Transverse colon (tissue), 4 donors: ENCODE results near the gene ARPC5L. TPM values are rescaled to one million over a fixed set of nuclear protein-coding genes. Genes with fewer than 3 reads are reported as not detected.
A peak's percentile ranks its signal among the peaks of the same experiment; 100 is the strongest.

Experiments used
- DNase-seq: peaks from one replicate; pipeline ENCODE4 v3.0.0-alpha.2; 2019
- H3K27ac ChIP-seq, 4 donors: fragments of 200-600 bp; sonication (generic); 2 replicates each; pipeline ENCODE4 v1.5.1; 2016 to 2018; ENCODE audit warnings: inconsistent platforms in 4 of 4
- H3K27me3 ChIP-seq: fragments of 200-600 bp; sonication (generic); 2 replicates; pipeline ENCODE4 v1.5.1; 2017; ENCODE audit warnings: inconsistent platforms
- H3K36me3 ChIP-seq, 4 donors: fragments of 200-600 bp; sonication (generic); 2 replicates each; pipeline ENCODE4 v1.5.1; 2017 to 2019; ENCODE audit warnings: inconsistent platforms in 4 of 4
- H3K4me1 ChIP-seq, 4 donors: fragments of 200-600 bp; sonication (generic); 2 replicates each; pipeline ENCODE4 v1.5.1; 2017 to 2020; ENCODE audit warnings: inconsistent platforms in 4 of 4
- H3K4me3 ChIP-seq, 4 donors: fragments of 200-600 bp; sonication (generic); 1 replicate in 1 of 4; 2 replicates in 3 of 4; pipeline versions ENCODE4 v1.5.1 to v1.6.1; 2017 to 2019; ENCODE audit warnings: inconsistent platforms in 4 of 4
- H3K9me3 ChIP-seq, 2 donors: fragments of 200-600 bp; sonication (generic); 2 replicates each; pipeline ENCODE4 v1.5.1; 2017 to 2019; ENCODE audit warnings: inconsistent platforms in 2 of 2
- EP300 ChIP-seq: sonication (generic); formaldehyde crosslinking; IDR thresholded peaks from one replicate; pipeline ENCODE4 v1.6.1; 2017; ENCODE audit warnings: antibody characterized with exemption, low read depth
- POLR2A ChIP-seq: fragments of 450-650 bp; IDR thresholded peaks from one replicate; pipeline ENCODE4 v1.6.1; 2016; ENCODE audit warnings: antibody characterized with exemption, mild to moderate bottlenecking, moderate library complexity
- POLR2AphosphoS5 ChIP-seq, 3 donors: sonication (generic); formaldehyde crosslinking; IDR thresholded peaks; one replicate each; pipeline ENCODE4 v1.6.1; 2016; ENCODE audit warnings: antibody characterized with exemption in 3 of 3
- WGBS, 2 donors: methylation state at CpG; one replicate each; pipeline ENCODE4 v1.1.5; 2018; ENCODE audit warnings: low coverage in 1 of 2; 5-methylcytosine and 5-hydroxymethylcytosine counted together
- in situ Hi-C, 4 donors: fragments of 200-750 bp; cut with MboI; loops; one replicate each; pipeline versions ENCODE4 v1.15.0 to v1.15.1; 2017; ENCODE audit warnings: low sequenced_read_pairs in 3 of 4, low pct_ligation_motif_present in 1 of 4, low pct_unique_long_range_greater_than_20kb in 1 of 4
- intact Hi-C: fragments of 100-400 bp; cut with DNase I; formaldehyde crosslinking; loops from one replicate; pipeline ENCODE4 v1.15.1; 2023; ENCODE audit warnings: low total_unique reads
- total RNA-seq, 4 donors: library from RNA; depleted of rRNA; stranded (reverse); fragments of >200 nt; gene quantifications; one replicate each; pipeline ENCODE4 v1.1.0, GENCODE V29; 2016
- TF ChIP-seq, protein P1 (sequence below), 5 experiments: fragments of 200-600 bp in 3 of 5; fragments of 450-650 bp in 2 of 5; sonication (generic) in 3 of 5; IDR thresholded peaks; 1 replicate in 2 of 5; 2 replicates in 3 of 5; pipeline ENCODE4 v1.5.1; 2016 to 2017; ENCODE audit warnings: antibody characterized with exemption in 5 of 5, inconsistent platforms in 3 of 5, mild to moderate bottlenecking in 2 of 5, moderate library complexity in 1 of 5

ARPC5L gene
- total RNA-seq, 4 donors from 2014 or later: 9.8 to 37.0 (median 22.8) TPM

DNA sequence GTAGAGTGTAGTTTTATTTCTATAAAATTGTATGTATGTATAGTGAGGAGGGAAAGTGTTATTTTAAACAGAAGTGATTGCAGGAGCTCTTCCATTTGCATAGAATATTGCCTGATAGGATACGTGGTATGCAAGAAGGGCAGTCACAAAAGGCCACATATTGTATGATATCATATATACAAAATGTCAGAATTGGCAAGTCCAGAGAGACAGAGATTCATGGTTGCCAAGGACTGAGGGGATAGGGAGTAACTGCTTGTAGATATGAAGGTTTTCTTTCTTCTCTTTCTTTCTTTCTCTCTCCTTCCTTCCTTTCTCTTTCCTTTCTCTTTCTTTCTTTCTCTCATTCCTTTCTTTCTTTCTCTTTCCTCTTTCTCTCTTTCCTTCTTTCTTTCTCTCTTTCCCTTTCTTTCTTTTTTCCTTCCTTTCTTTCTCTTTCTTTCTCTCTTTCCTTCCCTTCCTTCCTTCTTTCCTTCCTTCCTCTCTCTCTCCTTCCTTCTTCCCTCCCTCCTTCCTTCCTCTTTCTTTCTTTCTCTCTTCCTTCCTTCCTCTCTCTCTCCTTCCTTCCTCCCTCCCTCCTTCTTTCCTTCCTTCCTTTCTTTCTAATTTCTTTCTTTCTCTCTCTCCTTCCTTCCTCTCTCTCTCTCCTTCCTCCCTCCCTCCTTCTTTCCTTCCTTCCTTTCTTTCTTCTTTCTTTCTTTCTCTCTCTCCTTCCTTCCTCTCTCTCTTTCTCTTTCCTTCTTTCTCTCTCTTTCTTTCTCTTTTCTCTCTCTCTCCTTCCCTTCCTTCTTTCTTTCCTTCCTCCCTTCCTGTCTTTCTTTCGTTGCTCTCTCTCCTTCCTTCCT is 33.2 kb upstream of the ARPC5L start:
- no peaks in the 10 kb centered on the region for H3K9me3 ChIP-seq
- intact Hi-C loops (no loop called here), in situ Hi-C loops (no loop called here)
- TF ChIP-seq POLR2A (no peak), EP300 (no peak), POLR2AphosphoS5 (IDR thresholded peaks at IDR 0.05) (no peak)
- TF ChIP-seq, protein P1, sequence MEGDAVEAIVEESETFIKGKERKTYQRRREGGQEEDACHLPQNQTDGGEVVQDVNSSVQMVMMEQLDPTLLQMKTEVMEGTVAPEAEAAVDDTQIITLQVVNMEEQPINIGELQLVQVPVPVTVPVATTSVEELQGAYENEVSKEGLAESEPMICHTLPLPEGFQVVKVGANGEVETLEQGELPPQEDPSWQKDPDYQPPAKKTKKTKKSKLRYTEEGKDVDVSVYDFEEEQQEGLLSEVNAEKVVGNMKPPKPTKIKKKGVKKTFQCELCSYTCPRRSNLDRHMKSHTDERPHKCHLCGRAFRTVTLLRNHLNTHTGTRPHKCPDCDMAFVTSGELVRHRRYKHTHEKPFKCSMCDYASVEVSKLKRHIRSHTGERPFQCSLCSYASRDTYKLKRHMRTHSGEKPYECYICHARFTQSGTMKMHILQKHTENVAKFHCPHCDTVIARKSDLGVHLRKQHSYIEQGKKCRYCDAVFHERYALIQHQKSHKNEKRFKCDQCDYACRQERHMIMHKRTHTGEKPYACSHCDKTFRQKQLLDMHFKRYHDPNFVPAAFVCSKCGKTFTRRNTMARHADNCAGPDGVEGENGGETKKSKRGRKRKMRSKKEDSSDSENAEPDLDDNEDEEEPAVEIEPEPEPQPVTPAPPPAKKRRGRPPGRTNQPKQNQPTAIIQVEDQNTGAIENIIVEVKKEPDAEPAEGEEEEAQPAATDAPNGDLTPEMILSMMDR (IDR thresholded peaks at IDR 0.05): no peak
- H3K36me3 ChIP-seq: no peaks in the 10 kb centered on the region
- DNase-seq: no peak
- H3K27me3 ChIP-seq: no peaks in the 10 kb centered on the region
- peaks cover 0 to 12% (median 6%) of the 10 kb centered on the region in 4 donors for H3K4me1 ChIP-seq
- H3K4me3 ChIP-seq: no peak overlapping the region
- 27 to 30% methylated on average over 2 of the region's 2 CpGs for WGBS, 2 donors
- no peak overlapping the region for H3K27ac ChIP-seq

DNA sequence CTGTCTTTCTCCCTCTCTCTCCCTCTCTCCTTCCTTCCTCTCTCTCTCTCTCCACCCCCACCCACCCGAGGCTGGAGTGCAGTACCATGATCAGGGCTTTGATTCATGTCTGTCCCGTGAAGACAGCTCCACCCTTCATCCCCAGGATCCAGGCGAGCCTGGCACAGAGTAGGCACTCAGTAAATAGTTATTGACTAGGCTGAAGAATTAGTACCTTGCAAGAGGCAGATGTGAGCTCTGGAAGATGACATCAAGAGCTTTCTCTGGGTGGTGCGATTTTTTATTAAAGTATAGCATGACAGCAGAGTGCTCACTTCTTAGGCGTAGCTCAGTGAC is 32.6 kb upstream of the ARPC5L start:
- Histone ChIP-seq H3K4me3 (no peak overlapping the region), H3K9me3 (no peaks in the 10 kb centered on the region), H3K4me1 (peaks cover under 1 to 12% (median 7%) of the 10 kb centered on the region in 4 donors), H3K27me3 (no peaks in the 10 kb centered on the region), H3K36me3 (no peaks in the 10 kb centered on the region), H3K27ac (no peak overlapping the region)
- no peak for DNase-seq
- 38 to 58% methylated on average over 3 to 5 of the region's 5 CpGs for WGBS, 2 donors
- no peak for TF ChIP-seq EP300
- in situ Hi-C loops (no loop called here), intact Hi-C loops (no loop called here)

GRCh38 chr9:124830593-124830992 is 31.3 kb upstream of the ARPC5L start:
- no peak for DNase-seq
- Histone ChIP-seq H3K9me3 (no peaks in the 10 kb centered on the region), H3K27ac (no peak overlapping the region), H3K4me3 (no peak overlapping the region), H3K4me1 (peaks cover 12 to 23% (median 17%) of the 10 kb centered on the region in 4 donors), H3K27me3 (no peaks in the 10 kb centered on the region), H3K36me3 (no peaks in the 10 kb centered on the region)
- in situ Hi-C loops: no loop called here
- no peak for TF ChIP-seq EP300
- TF ChIP-seq, protein P1 (IDR thresholded peaks at IDR 0.05): no peak
- no peak for TF ChIP-seq POLR2AphosphoS5 (IDR thresholded peaks at IDR 0.05)
- TF ChIP-seq POLR2A: no peak
- intact Hi-C loops: no loop called here
- 76% methylated on average over 4 of the region's 4 CpGs; no CpG with 5 or more reads in 1 of the 2 donors for WGBS, 2 donors

DNA sequence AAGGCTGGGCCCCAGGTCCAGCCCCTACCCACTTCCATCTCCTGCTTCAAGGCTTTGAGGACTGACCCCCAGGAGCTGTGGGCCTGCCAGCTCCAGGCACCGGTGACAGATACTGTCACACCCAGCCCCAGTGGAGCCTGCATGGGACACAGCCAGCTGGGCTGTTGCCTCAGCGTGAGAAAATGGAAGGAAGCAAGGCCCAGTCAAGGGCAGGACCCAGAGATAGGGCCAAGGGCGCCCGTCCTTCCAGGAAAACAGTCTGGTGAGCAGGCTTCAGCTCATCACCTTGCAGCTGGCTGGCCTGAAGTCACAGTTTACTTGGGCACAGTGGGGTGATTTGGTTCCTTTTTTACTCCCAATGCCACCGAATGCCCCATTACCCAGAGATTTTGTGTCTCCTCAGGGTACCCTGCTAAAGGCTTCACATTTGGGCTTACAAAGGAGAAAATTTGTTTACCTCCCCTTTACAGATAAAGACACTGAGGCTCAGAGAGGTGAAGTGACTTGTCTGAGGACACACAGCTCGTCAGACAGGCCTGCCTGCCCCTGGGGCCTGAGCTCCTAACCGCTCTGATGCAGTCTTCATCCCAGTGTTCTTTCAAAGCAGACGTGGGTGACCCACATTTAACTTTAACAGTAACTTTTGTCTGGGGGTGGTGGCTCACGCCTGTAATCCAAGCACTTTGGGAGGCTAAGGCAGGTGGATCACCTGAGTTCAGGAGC is 30.1 kb upstream of the ARPC5L start:
- in situ Hi-C loops: no loop called here
- H3K9me3 ChIP-seq: no peaks in the 10 kb centered on the region
- peaks cover 12 to 23% (median 17%) of the 10 kb centered on the region in 4 donors for H3K4me1 ChIP-seq
- intact Hi-C loops: no loop called here
- H3K4me3 ChIP-seq: no peak overlapping the region
- no peak for DNase-seq
- no peaks in the 10 kb centered on the region for H3K27me3 ChIP-seq
- peak overlapping the region; percentile 63 to 84 (median 72) for H3K27ac ChIP-seq
- no peak for TF ChIP-seq EP300
- no peak for TF ChIP-seq POLR2AphosphoS5 (IDR thresholded peaks at IDR 0.05)
- TF ChIP-seq POLR2A: no peak
- TF ChIP-seq, protein P1 (IDR thresholded peaks at IDR 0.05): no peak
- no peaks in the 10 kb centered on the region for H3K36me3 ChIP-seq
- WGBS, 2 donors: 78% methylated on average over 9 of the region's 9 CpGs; no CpG with 5 or more reads in 1 of the 2 donors
